HG03095 (cell line): ENCODE measurements around the gene EXOC4.
"Not testable (repeated sequence)": the region's sequence is repeated elsewhere in the genome, so short reads cannot be mapped to it uniquely, and the experiment has no call there.

Experiments used
- ATAC-seq: cut with Tn5 transposase; IDR thresholded peaks from one replicate; pipeline ENCODE4 v1.9.1; 2021; ENCODE audit warnings: moderate library complexity; ENCODE audit not compliant: unreplicated experiment

The EXOC4 gene

GRCh38 chr7:133961724-133962123, 708.8 kb downstream of the EXOC4 start:
- no peak for ATAC-seq

- ATAC-seq: no peak
Observed at GRCh38 chr7:133962646-133963045, 709.8 kb downstream of the EXOC4 start.

DNA sequence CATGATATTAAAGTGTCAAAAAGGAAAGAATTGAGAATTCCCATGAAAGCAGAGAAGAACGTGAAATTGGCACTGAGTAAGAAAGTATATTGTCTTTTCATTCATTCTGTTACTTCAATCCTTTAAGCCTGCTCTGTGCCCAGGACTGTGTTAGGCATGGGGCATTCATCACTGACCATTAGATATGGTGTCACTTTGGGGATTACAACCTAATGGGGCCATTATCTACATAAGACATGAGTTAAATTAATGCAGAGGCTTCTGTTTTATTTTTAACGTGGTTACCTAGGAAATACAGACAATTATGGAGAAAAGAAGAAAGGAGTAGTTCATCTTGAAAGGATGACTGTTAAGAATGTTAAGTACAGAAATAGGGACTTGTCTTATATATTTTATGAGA, 710.8 kb downstream of the EXOC4 start:
- no peak for ATAC-seq

DNA sequence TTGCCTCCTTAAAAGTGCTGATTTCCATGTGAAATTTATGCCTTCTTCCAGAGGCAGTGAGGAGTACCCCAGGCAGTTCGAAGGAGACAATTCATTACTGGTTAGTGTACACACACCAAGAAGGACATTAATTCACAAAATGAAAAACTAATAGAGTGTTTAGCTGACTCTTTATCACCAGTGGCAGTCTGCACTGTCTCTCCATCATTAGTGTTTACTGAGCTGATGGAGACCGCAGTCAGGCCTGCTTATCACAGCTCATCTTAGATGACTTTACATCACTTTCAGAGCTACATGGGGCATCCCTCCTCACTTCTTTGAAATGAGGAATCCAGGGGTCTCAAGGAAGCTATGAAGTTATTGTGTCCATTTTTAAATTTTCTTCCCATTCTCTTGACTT, 718.7 kb downstream of the EXOC4 start:
- no peak for ATAC-seq

DNA sequence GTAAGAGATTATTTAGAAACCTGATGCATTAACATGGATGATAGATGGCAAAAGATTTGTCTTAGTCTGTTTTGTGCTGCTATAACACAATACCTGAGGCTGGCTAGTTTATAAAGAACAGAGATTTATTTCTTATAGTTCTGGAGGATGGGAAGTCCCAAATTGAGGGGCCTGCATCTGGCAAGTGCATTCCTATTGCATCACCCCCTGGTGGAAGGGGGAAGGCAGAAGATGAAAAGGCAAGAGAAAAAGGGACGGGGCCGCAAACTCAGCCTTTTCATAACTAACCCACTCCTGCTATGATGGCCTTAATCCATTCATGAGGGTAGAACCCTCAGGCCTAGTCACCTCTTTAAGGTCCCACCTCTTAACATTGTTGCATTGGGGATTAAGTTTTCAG, 720.8 kb downstream of the EXOC4 start:
- no peak for ATAC-seq

GRCh38 chr7:133975130-133975529, 722.3 kb downstream of the EXOC4 start:
- ATAC-seq: no peak

DNA sequence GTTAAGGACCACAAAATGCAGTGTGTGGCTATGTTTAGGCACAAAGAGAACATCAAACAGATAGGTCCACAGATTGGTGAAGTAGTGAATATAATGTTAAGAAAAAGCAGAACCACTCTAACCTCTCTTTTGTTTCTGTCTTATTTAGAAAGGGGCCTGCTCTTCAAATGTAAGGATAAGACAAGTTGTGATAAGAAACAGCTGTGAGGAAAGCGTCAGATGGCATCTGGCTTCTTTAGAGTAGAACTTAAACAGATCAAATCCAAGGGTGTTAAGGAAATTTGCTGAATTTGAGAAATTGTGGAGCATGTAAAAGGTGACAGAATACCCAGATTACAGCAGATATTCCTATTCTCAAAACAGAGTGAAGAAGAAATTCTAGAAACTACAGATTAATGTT, 723.3 kb downstream of the EXOC4 start:
- ATAC-seq: no peak

- no peak for ATAC-seq
Observed at GRCh38 chr7:133977409-133978274, 724.8 kb downstream of the EXOC4 start.

GRCh38 chr7:133978502-133979295, 725.8 kb downstream of the EXOC4 start:
- no peak for ATAC-seq

DNA sequence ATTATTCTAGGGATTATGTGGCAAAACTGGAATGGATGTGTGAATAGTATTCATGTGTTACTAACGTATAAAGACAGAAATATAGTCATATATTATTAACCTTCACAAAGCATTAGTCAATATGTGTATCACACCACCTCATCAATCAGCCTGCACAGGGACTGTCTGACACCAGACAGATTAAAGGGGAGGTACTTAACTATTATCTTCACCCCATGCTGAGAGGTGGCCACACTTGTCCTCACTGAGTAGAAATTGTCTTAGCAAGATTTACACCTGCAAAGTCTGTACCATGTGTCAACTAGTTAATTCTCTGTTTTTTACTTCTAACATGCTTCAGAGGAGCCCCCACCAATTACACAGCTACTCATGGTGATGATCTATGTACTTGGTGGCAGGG, 727.9 kb downstream of the EXOC4 start:
- ATAC-seq: no peak

DNA sequence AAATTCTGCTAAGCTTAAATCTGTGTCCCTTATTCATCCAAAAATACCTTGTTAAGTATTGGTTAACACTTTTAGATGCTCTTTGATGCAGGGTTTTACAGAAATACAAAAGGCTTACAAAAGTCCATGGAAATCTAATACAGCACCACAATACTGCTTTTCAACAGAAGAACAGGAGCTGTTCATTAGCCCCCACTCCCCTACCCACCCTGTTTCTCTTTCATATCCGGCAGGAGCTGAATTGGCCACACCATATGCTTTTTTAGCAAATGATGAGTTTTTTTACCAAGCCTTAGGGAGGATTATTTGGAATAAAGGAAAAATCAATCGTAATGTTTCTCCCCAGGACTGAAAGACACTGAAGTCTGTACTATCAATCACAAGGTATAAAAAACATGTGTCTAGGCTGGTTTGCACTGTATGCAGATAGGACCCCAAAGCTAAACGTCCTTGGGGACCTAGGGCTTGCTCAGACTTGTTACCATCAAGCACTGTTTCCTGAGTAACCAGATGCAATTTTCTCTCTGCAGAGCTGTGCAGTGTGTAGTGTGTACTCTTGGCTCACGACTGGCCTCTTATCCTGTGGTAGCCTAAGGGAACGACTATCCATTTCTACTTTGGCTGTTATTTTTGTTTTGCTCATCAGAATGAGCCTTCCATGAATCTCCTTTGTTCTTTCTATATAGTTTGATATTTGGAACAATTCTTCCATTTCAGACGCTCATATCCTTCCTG, 731.0 kb downstream of the EXOC4 start:
- ATAC-seq: no peak

DNA sequence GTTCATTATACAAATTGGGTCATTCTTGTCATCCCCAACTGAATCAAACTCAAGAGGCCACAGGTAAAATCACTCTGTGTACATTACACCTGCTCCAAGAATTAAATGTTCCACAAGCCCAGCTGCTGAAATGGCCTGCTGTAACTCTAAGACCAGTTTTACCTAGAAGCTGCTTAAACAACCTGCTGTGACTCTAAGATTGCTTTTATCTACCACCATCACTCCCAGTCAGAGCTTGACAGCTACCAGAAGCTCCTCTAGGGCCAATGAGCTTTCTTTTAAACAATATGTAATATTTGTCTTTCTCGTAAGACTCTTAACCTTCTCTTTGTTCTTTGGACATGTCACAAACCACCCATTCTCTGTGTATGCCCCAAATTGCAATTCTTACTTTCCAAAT, 732.4 kb downstream of the EXOC4 start:
- no peak for ATAC-seq

DNA sequence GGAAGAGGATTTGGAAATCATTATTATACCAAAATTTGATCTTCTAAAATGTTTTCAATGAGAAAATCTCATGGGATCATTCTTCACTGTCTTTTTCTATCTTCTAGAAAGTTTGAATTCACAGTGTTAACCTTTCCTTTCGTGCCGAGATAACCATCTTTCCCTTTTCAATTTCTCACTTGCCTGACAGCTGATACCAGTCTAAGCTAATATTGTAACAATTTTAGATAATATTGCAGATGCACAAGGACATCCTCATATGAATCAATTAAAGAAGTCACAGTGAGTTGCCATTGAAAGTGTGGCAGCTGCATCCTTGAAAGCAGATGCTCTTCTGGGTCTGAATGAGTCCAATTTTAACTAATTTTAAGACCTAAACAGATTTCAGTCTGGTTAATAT, 734.7 kb downstream of the EXOC4 start:
- ATAC-seq: no peak

- ATAC-seq: no peak
Observed at GRCh38 chr7:133993547-133993946, 740.7 kb downstream of the EXOC4 start.

DNA sequence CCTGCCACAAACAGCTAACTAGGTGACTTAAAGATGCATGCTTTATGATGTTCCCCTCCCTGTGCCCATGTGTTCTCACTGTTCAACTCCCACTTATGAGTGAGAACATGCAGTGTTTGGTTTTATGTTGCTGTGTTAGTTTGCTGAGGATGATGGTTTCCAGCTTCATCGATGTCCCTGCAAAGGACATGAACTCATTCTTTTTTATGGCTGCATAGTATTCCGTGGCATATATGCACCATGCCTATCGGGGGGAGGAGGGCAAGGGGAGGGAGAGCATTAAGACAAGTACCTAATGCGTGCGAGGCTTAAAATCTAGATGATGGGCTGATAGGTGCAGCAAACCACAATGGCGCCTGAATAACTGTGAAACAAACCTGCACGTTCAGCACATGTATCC, 741.2 kb downstream of the EXOC4 start:
- ATAC-seq: not testable (repeated sequence)

- no peak for ATAC-seq
Observed at GRCh38 chr7:133997463-133997862, 744.6 kb downstream of the EXOC4 start.

DNA sequence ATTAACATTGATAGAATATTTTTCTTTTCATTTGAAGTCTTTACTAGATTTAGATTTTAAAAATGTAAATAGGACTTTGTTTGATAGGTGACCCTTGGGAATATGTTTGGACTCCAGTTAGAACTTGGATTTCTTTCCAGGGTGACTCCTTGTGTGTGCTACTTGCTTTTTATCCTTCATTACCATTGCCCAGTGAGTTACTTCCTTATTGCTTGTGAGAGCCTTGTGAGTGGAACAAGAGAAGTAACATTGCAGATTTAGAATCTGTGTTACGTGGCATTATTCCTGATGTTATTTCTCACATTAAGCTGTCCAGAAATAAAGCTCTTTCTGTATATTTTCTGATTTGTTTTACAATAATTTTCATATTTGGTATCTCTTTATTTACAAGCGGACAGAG, 746.3 kb downstream of the EXOC4 start:
- no peak for ATAC-seq

DNA sequence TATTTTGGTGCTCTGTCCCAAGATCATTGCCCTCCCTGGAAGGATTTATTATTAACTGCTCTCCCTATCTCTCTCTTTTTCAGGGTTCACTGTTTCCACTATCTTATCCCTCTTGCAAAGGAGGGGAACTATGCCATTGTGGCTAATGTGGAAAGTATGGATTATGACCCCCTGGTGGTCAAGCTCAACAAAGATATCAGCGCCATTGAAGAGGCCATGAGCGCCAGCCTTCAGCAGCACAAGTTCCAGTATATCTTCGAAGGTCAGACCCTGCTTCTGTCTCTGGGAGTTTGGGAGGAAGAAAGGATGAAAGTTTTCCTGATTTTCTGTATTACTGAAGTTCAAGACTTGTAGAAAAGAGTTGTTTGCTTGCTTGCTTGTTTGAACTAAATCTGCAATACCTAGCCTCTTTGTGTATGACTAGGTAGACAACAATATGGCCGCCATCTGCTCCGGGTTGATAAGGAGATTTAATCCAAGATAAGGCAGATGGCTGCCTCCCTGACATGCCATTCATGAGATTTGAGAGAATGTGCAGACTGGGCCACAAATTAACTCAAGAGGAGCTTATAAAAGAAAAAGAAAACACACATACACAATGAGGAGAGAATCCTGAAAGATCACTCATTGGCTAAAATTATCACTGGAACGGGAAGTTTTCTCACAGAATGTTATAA, 752.1 kb downstream of the EXOC4 start:
- no peak for ATAC-seq

DNA sequence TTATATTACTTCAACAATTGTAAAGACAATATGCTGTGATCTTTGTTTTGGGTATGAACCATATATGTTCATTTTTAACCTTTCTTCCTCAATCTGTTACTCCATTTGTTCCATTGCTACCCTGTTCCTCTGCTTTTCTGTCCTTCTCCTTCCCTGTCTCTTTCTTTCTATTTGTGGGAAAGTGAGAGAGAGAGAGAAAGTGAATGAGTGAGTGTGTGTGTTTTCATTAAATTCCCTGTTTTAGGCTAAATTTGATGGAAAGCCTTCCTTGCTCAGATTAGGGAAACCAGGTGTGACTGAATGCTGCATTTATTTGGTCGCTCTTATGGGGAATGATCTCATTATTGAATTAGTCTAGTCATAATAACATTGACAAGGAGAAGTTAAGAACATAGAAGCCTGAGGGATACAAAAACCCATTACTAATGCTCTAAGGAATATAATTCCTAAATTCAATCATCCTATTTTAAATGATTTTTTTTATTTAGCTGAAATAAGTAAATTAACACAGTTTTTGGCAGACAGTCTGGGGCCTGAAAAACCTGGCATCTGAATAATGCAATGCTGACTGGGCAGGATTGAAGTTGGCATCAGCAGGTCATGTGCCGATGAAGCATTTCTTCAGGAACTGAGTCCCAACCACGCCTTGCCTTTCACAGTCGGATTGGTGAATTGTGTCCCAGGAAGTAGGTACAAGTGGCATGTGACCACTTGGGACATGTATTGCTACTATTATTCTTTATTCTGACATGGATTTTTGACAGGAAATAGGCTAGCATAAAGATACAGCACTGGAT, 756.6 kb downstream of the EXOC4 start:
- ATAC-seq: no peak

DNA sequence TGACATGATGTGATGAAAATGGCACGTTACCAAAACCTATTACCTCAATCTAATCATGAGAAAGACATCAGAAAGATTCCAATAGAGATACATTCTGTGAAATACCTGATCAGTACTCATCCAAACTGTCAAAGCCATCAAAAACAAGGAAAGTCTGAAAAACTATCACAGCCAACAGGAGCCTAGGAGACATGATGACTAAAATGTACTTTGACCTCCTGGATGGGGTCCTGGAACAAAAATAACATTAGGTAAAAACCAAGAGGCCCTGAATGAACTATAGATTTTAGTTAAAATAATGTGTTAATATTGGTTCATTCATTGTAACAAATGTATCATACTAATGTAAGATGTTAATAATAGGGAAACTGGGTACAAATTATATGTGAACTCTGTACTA, 760.4 kb downstream of the EXOC4 start:
- ATAC-seq: no peak
